Pulmonary artery endothelial cell (primary cell): Measurements from ENCODE around the gene FBXO36. TPM values are rescaled to one million over a fixed set of nuclear protein-coding genes. Genes with fewer than 3 reads are reported as not detected.

Experiments
- DNase-seq: peaks from one replicate; pipeline ENCODE4 v3.0.0-alpha.2; 2011; ENCODE audit warnings: low read depth, low spot score
- total RNA-seq: library from RNA; depleted of rRNA; stranded (reverse); fragments of >200 nt; gene quantifications from 2 replicates; pipeline ENCODE4 v1.2.3, GENCODE V29; 2014

Gene FBXO36
- total RNA-seq, 1 donor from 2014 or later = 2.0 TPM

DNA sequence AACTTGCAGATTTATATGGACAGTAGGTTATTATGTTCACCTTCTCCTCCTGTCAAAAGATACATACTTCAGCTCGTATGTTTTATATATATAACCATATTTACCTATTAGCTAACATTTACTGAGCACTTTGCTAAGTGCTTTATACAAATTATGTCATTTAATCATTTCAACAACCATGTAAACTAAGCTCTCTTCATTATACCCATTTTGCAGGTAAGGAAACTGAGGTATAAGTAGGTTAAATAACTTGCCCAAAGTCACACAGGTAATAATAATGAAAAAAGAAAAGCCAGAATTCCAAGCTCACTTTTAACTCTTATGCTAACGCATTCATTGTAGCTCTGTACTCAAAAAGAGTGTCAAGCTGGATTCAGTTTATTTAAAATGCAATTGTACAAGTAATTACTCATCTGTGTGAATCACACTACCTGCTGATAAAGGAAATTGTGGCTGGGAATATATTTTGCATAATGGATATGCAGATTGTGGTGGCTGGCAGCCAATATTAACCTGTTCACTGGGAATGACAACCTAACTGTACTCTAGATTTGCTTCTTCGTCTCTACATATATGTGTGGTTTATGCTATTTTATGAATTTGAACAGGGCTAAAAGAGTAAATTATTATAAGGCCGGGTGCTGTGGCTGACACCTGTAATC lies 125.8 kb downstream of the FBXO36 start:
- DNase-seq = no peak

DNA sequence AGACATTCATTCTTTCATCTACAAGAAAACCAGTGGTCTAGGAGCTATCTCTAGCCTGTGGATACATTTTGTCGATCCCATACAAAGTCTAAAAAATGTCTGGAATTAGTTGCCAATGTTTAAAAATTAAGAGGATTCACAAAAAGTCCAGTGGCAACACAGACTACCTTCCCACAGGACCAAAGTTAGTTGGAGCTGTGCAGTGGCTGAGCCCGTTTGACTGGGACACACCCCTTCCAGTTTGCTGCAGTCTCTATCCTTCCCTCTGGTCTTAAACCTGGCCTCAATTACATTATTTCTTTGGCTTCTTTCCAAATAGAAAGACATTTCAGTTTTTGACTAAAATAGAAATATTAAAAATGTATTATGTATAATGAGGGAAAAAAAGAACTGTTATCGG lies 127.8 kb downstream of the FBXO36 start:
- no peak for DNase-seq

DNA sequence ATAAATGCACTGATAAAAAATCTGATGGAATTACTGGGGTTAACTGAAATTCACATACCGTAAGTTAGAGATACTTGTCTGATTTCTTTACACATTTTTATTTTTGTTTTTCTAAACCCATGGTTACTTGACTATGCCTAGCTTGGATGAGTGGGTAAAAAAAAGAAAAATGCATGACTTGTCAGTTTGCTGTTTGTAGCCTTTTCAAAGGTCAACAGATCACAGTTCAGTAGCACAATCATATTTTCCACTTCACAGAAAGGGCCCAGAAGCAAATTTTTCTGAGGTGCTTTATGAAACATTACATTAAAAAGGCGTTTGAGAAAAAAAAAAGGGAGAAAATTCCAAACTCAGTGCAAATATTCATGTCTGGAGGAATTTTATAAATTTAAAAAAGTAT lies 130.0 kb downstream of the FBXO36 start:
- DNase-seq = no peak

DNA sequence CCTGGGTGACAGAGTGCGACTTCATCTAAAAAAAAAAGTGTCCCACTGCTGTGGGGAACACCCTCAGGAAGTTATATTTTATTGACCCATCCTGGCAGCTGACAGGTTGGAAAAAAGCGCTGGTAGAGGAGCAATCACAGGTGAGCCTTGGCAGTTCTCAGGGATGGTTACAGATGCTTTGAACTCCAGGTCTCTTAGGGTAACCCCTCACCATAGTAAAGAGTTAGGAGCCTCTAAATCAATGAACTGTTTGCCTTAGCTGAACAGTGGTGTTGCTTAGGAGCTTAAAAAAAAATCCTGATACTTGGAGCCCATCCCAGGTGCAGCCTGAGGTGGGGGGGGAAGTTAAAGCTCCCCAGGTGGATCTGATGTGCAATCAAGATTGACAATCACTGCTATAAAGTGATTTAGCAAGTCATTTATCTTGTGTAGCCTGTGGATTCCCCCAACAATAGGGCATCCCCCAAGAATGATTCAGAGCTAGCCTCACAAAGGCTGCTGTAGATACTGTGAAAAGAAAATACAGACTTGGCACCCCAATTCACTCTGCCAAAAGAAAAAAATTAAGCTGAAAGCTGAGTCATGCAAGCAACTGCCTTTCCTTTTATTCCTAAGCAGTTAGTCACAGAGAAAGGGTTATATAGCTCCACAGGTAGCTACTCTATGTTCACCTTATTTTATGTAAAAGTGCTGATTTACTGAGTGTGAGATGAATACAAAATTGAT lies 131.6 kb downstream of the FBXO36 start:
- no peak for DNase-seq

DNA sequence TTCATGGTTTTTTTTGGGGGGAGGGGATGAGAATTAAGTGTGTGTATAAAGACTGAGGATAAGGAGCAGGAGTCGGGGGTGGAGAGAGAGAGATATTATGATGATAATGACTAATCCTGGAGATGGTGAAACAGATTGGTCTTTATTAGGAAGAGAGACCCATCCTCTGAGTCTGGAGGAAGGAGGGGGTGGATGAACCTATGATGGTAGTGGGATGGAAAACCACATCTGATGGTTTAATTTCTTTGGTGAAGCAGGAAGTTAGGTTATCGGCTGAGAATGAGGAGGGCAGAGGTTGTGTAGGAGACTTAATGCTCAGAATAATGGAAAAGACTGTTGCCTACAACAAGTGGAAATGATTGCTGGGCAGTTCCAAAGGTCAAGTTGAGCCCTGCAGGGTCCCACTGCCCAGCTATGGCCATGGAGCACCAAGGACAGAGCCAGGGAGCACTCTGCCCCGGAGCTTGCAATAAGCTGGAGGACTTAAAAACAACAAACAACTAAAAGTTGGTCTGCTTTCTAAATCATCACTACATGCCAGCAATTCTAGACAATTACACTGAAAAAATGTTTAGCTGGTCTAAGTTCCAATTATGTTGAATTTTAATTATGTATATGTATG lies 138.5 kb downstream of the FBXO36 start:
- no peak for DNase-seq

Other genes with a start within 250 kb of the FBXO36 start
- gene DNER, start 207.9 kb upstream of the FBXO36 start, total RNA-seq = 0.07 TPM in 2 replicates
- 258 and 340 TPM in 2 replicates for gene TRIP12, start 494 bp upstream of the FBXO36 start, total RNA-seq
- gene SLC16A14, start 146.4 kb downstream of the FBXO36 start, total RNA-seq = 0.21 and 0.26 TPM in 2 replicates